ENCODE measurements around the gene PACSIN2. TPM values are rescaled to one million over a fixed set of nuclear protein-coding genes. Genes with fewer than 3 reads are reported as not detected.
"Not testable (repeated sequence)": the region's sequence is repeated elsewhere in the genome, so short reads cannot be mapped to it uniquely, and the experiment has no call there.

The PACSIN2 gene
- total and polyA plus RNA-seq, 2 of the 13 experiments (the other 11 are each of a cell fraction or from before 2014, with no cell fraction given): 54.1 to 68.8 TPM

- TF ChIP-seq MBNL3 (CRISPR knock-in tag; conservative IDR thresholded peaks at IDR 0.05) (no peak), RBM22 (optimal IDR thresholded peaks at IDR 0.05; ENCODE audit: low read length) (peak; percentile 69)
- BruUV-seq (replicated peaks): no TSS peak
- Histone ChIP-seq H3K9ac (ENCODE audit: insufficient read depth, low read depth, low read length) (no peak overlapping the region), H2AFZ (ENCODE audit: low read length) (no peak overlapping the region), H3K9me3 (ENCODE audit: low read length) (no peaks in the 10 kb centered on the region), H3K27ac (ENCODE audit: extremely low read length, insufficient read depth, low read length) (no peak overlapping the region), H3K27me3 (ENCODE audit: control insufficient read depth in 1 of 2, insufficient read depth in 2 of 2, low read length in 2 of 2) (no peaks in the 10 kb centered on the region), H3K4me2 (ENCODE audit: low read depth, low read length) (no peak overlapping the region), H3K4me1 (ENCODE audit: insufficient read depth, low read length) (peaks cover 83% of the 10 kb centered on the region), H3K36me3 (replicated peaks in 1 of 2; ENCODE audit: control insufficient read depth in 1 of 2, insufficient read depth in 2 of 2, low read length in 2 of 2) (peaks cover 5 to 14% of the 10 kb centered on the region in 2 experiments; a peak in 4 of 5 replicates), H4K20me1 (ENCODE audit: insufficient read depth, low read length) (no peaks in the 10 kb centered on the region; the same call in 1 of the 2 replicates), H3K4me3 (replicated peaks in 1 of 3; ENCODE audit: insufficient read depth in 1 of 3, low read depth in 2 of 3, low read length in 3 of 3) (no peak overlapping the region), H3K79me2 (ENCODE audit: insufficient read depth, low read length) (peaks cover 95% of the 10 kb centered on the region)
- WGBS (ENCODE audit: low lambda C conversion rate): 95% methylated on average over 8 of the region's 8 CpGs
- POLR2A ChIA-PET: no interaction called here
- no peak for DNase-seq (ENCODE audit: low spot score)
- in situ Hi-C loops (cut with HindIII; ENCODE audit: extremely low pct_ligation_motif_present, low pct_unique_long_range_greater_than_20kb): no loop called here
- intact Hi-C loops (cut with micrococcal nuclease; ENCODE audit: unreplicated experiment): loop anchor here (5.0 kb wide), 1 partner anchor 43 kb away; no protein-coding TSS in a partner anchor
- no peak for ATAC-seq
- CTCF ChIA-PET (ENCODE audit: low intra/inter-chr PET ratio, low total read pairs): no interaction called here
- no peak for FAIRE-seq
Measured at GRCh38 chr22:42955087-42955635, 59.8 kb downstream of the PACSIN2 start.

GRCh38 chr22:42953751-42954150 is 61.2 kb downstream of the PACSIN2 start:
- H3K9ac ChIP-seq (ENCODE audit: insufficient read depth, low read depth, low read length); intact Hi-C loops (cut with micrococcal nuclease; ENCODE audit: unreplicated experiment); FAIRE-seq; H3K9me3 ChIP-seq (ENCODE audit: low read length); H3K27me3 ChIP-seq (ENCODE audit: control insufficient read depth in 1 of 2, insufficient read depth in 2 of 2, low read length in 2 of 2); DNase-seq (ENCODE audit: low spot score); ATAC-seq; BruUV-seq (replicated peaks); in situ Hi-C loops (cut with HindIII; ENCODE audit: extremely low pct_ligation_motif_present, low pct_unique_long_range_greater_than_20kb); H4K20me1 ChIP-seq (ENCODE audit: insufficient read depth, low read length); POLR2A ChIA-PET; H3K4me2 ChIP-seq (ENCODE audit: low read depth, low read length); H3K27ac ChIP-seq (ENCODE audit: extremely low read length, insufficient read depth, low read length); H2AFZ ChIP-seq (ENCODE audit: low read length); CTCF ChIA-PET (ENCODE audit: low intra/inter-chr PET ratio, low total read pairs); H3K4me3 ChIP-seq (replicated peaks in 1 of 3; ENCODE audit: insufficient read depth in 1 of 3, low read depth in 2 of 3, low read length in 3 of 3): not testable (repeated sequence)
- Histone ChIP-seq H3K4me1 (ENCODE audit: insufficient read depth, low read length) (peaks cover 77% of the 10 kb centered on the region), H3K36me3 (replicated peaks in 1 of 2; ENCODE audit: control insufficient read depth in 1 of 2, insufficient read depth in 2 of 2, low read length in 2 of 2) (peaks cover 5 to 14% of the 10 kb centered on the region in 2 experiments; a peak in 4 of 5 replicates), H3K79me2 (ENCODE audit: insufficient read depth, low read length) (peaks cover 96% of the 10 kb centered on the region)
- 96% methylated on average over 6 of the region's 6 CpGs for WGBS (ENCODE audit: low lambda C conversion rate)
